Measurements from ENCODE around the gene CAMK2D. TPM values are rescaled to one million over a fixed set of nuclear protein-coding genes. Genes with fewer than 3 reads are reported as not detected.
A peak's percentile ranks its signal among the peaks of the same experiment; 100 is the strongest.
"Not testable (repeated sequence)": the region's sequence is repeated elsewhere in the genome, so short reads cannot be mapped to it uniquely, and the experiment has no call there.

CAMK2D gene
- total RNA-seq, 1 donor from 2014 or later: 214 TPM

- DNase-seq (ENCODE audit: missing footprints): no peak
- ATAC-seq: no peak
- intact Hi-C loops (cut with DNase I): no loop called here
Measured at GRCh38 chr4:113699772-113700171, 61.8 kb downstream of the CAMK2D start.

DNA sequence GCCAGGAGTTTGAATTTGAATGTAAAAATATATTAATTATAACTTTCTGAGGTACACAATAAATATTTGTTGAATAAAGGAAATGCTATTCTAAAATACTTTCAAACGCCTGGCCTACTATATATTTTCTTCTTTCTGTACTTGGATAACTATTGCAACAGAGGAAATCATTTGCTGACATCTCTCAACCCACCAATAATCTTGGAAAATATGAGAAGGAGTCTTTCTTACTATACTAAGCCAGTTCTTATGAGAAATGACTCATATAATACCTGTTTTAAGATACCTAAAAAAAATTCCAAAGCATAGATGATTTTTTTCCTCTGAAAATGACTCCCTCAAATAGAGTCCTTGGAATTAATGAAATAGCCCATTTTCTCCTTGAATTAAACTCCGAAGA lies 64.1 kb downstream of the CAMK2D start:
- no peak for DNase-seq (ENCODE audit: missing footprints)
- intact Hi-C loops (cut with DNase I): no loop called here
- no peak for ATAC-seq

- DNase-seq (ENCODE audit: missing footprints) (no peak), ATAC-seq (no peak)
- intact Hi-C loops (cut with DNase I): no loop called here
Measured at GRCh38 chr4:113695328-113696169, 66.0 kb downstream of the CAMK2D start.

DNA sequence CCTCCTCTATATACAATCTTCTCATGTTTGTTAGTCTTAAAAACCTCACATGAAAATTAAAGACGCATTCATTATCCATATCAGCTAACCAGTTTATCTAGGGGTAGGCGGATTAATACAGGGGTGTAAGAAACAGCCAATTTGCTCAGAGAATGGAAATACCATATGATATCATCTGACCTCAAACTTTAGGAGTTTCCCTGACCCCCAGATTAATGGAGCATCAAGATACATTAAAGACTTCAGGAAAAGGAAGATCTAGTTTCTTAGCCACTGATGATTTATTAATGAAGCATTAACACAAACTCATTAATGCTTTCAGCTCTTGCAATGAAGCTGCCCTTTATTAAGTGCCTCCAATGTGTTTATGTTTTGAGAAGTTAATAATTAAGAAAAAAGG lies 67.5 kb downstream of the CAMK2D start:
- DNase-seq (ENCODE audit: missing footprints) (no peak), ATAC-seq (no peak)
- intact Hi-C loops (cut with DNase I): no loop called here

DNA sequence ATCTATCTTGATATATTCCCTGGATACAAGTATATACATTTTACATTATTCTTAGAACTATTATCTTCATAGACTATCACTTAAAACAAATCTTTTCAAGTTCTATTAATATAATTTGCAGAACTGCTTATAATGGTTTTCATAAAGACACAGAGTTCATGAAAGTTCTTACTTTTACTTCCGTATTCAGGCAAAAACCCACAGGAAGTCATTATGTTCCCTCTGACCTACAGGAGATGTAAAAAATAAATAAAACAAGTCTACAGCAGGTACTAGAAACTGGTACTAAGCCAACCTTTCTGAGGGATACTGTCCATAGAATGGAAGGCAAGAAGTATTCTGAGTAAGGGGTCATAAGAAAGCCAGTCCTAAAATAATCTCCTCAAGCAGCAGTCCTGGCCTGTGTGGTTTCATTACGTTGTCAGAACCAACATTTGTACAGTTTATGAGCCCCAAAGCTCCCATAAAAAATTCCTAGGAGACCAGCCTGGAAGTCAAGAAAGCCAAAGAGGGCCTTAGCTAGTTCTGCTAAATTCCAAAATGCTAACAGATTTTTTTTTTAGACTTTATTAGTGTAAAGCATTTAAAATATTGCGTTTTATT lies 68.6 kb downstream of the CAMK2D start:
- DNase-seq (ENCODE audit: missing footprints): no peak
- ATAC-seq: no peak
- intact Hi-C loops (cut with DNase I): no loop called here

DNA sequence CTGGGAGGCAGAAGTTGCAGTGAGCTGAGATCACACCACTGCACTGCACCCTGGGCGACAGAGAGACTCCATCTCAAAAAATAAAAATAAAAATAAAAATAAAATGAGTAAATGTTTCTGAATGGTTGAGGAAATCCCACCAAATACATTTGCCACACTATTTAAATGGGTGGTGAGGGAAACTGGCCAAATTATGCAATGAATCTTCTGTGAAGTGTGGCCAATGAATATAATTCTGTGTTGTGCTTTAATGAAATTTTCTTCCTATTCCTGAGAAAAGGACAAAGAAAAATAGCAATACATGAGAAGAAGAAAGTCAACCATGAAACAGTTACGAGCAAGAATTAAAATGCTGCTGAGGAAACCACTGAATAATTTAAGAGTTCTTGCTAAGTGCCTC lies 69.9 kb downstream of the CAMK2D start:
- no peak for DNase-seq (ENCODE audit: missing footprints)
- intact Hi-C loops (cut with DNase I): no loop called here
- ATAC-seq: no peak

GRCh38 chr4:113689394-113689793 lies 72.1 kb downstream of the CAMK2D start:
- intact Hi-C loops (cut with DNase I): no loop called here
- no peak for ATAC-seq

GRCh38 chr4:113687067-113687718 lies 74.3 kb downstream of the CAMK2D start:
- intact Hi-C loops (cut with DNase I): no loop called here
- DNase-seq (ENCODE audit: missing footprints) (no peak), ATAC-seq (no peak)

More at GRCh38 chr4:113689394-113689793, 72.1 kb downstream of the CAMK2D start:
- DNase-seq (ENCODE audit: missing footprints): no peak

DNA sequence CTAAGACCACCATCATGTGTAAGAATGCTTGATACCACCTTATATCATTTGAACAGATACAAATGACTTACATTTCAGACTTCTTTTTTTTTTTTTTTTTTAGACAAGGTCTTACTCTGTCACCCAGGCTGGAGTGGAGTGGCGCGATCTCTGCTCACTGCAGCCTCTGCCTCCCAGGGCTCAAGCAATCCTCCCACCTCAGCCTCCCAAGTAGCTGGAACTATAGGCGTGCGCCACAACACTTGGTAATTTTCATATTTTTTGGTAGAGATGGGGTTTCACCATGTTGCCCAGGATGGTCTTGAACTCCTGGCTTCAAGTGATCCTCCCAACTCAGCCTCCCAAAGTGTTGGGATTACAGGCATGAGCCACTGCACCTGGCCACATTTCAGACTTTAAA lies 76.4 kb downstream of the CAMK2D start:
- not testable (repeated sequence) for DNase-seq (ENCODE audit: missing footprints); ATAC-seq
- intact Hi-C loops (cut with DNase I): loop anchor here (2.0 kb wide), 1 partner anchor 74 kb away; no protein-coding TSS in a partner anchor

- ATAC-seq (peak; percentile 96), DNase-seq (ENCODE audit: missing footprints) (peak; percentile 65)
- intact Hi-C loops (cut with DNase I): loop anchor here (2.0 to 5.0 kb wide), 3 partner anchors 74 to 137 kb away; no protein-coding TSS in a partner anchor
Measured at GRCh38 chr4:113684534-113685091, 76.9 kb downstream of the CAMK2D start.

- intact Hi-C loops (cut with DNase I): loop anchor here (5.0 kb wide), 2 partner anchors 101 to 136 kb away; no protein-coding TSS in a partner anchor
- DNase-seq (ENCODE audit: missing footprints): no peak
- ATAC-seq: no peak
Measured at GRCh38 chr4:113682730-113683537, 78.6 kb downstream of the CAMK2D start.

- ATAC-seq (no peak), DNase-seq (ENCODE audit: missing footprints) (no peak)
- intact Hi-C loops (cut with DNase I): no loop called here
Measured at GRCh38 chr4:113678641-113679040, 82.9 kb downstream of the CAMK2D start.

DNA sequence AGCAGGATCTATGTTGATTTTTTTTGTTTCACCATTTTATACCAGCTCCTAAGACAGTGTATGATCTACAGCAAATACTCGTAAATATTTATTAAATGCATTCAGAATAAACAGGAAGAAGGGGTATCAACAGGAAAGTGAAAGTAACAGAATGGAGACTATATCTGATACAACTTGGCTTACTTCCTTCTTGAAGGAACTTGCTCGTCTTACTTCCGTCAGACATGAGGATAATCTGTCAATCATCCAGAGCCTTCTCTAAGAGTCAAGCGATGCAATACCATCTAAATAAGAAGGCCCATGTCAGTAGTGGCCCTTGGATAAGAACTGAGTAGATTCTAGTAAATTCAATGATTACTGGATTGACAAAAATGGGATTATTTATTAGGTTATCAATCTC lies 84.2 kb downstream of the CAMK2D start:
- intact Hi-C loops (cut with DNase I): no loop called here
- ATAC-seq: no peak

DNA sequence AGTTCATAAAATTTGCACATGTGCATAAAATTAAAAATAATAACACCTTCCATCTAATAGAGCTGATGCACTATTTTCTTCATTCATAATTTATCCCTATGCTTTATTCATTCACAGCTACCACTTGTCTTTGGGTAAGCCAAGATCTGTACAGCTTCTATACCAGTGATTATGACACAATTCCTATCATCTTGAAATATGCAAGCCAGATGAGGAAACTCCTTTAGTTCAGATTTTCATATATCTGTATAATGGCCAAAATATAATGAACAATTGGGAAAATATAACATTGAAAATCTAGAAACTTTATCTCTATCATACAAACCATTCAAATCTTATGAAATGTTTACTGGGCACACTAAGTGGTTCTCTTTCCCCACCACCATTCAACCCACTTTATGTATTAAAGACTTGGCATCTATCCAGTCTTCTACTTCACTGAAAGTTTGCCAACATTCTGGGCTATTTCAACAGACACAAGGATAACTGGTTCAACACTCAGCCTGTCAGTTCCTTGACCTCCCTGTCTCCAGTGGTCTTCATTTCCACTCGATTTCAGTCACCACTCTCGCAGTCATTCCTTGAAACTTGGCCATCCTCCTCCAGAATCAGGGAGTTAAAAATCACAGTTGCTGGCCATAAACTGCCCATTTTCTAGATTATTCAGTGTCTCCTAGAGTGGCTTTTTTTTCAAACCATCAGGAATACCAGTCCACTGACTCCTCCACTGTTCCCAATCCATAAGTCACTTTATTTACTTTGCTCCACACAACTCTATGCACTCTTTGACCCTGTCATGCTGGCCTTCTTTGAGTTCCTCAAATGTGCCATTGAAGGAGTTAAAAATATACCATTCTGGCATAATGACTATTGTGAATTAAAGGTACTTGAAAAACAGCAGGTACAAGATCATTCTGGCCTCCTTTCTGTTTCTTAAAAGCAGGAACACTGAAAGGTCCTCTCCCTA lies 85.5 kb downstream of the CAMK2D start:
- DNase-seq (ENCODE audit: missing footprints): no peak
- intact Hi-C loops (cut with DNase I): loop anchor here (2.0 kb wide), 1 partner anchor 35 kb away; no protein-coding TSS in a partner anchor
- no peak for ATAC-seq

More for the DNA sequence above, 84.2 kb downstream of the CAMK2D start:
- DNase-seq (ENCODE audit: missing footprints): no peak

DNA sequence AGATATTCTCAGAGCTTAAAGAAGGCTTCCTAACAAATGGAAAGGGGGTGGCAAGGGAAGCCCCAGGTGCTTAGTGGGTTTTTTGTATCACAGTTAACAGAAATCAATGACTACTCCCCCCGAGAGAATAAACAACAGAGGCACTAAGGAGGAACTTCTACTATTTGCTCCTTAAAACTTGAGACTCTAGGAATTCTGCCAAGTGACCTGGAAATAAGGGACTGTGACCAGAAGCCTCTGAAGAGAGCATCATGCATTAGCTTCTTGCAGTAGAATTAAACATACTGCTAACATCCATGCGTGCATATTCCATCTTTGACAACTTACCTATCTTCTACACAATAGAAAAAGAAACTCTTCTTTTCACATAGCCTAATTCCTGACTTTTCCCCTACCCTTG lies 86.8 kb downstream of the CAMK2D start:
- DNase-seq (ENCODE audit: missing footprints) (no peak), ATAC-seq (no peak)

DNA sequence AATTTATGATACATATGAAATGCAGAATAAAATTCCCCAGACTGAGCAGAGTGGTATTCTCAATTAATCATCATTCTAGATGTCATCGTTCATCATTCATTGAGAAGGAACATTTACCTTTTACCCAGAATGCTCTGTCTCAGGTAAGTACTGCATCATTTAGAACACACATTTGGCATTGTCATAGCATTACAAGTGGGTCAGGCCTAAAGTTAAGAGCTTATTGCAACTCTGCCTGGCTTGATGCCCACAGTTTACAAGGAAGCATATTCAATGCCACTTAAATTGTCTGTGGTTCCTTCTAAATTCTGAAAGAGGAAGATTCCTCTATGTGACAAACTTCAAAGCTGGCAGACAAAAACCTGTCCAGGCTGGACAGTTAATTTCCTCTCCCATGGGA lies 87.3 kb downstream of the CAMK2D start:
- ATAC-seq: peak; percentile 36

More for the DNA sequence above, 86.8 kb downstream of the CAMK2D start:
- intact Hi-C loops (cut with DNase I): loop anchor here (2.0 kb wide), 1 partner anchor 34 kb away; no protein-coding TSS in a partner anchor

DNA sequence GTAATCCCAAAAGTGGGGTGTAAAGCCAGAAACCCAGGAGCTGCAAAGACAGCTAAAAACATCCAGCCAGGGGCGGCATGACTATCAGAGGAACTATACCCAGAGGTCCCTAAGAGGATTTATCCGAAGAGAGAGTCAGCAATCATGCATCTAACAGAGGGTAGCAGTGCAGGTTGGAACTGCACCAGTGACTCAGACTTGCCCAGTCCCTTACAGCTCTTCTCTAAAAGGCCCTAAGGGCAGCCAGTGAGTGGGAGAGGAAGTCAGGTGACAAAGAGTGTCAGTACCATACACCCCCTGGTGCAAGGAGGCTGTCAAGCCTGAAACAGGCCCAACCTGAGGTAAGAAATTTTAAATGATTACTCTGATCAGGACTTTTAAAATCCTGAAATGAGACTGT lies 88.1 kb downstream of the CAMK2D start:
- no peak for ATAC-seq
- intact Hi-C loops (cut with DNase I): no loop called here
- no peak for DNase-seq (ENCODE audit: missing footprints)

More for the DNA sequence above, 87.3 kb downstream of the CAMK2D start:
- intact Hi-C loops (cut with DNase I): loop anchor here (2.0 kb wide), 1 partner anchor 33 kb away; no protein-coding TSS in a partner anchor
- no peak for DNase-seq (ENCODE audit: missing footprints)

All from Right ventricle myocardium inferior (tissue), 1 donor.